Esophagus muscularis mucosa (tissue), 4 donors: Measurements from ENCODE around the gene PLD1.

Experiments
- EP300 ChIP-seq: sonication (generic); formaldehyde crosslinking; IDR thresholded peaks from one replicate; pipeline ENCODE4 v1.6.1; 2017; ENCODE audit warnings: antibody characterized with exemption
- POLR2A ChIP-seq: fragments of 450-650 bp; IDR thresholded peaks from one replicate; pipeline ENCODE4 v1.6.1; 2017; ENCODE audit warnings: antibody characterized with exemption, moderate library complexity, mild to moderate bottlenecking, low read depth
- POLR2AphosphoS5 ChIP-seq, 2 donors: sonication (generic); formaldehyde crosslinking; IDR thresholded peaks; one replicate each; pipeline ENCODE4 v1.6.1; 2017; ENCODE audit warnings: antibody characterized with exemption in 2 of 2
- TF ChIP-seq, protein P1 (sequence below), 3 experiments: fragments of 200-600 bp in 2 of 3; fragments of 450-650 bp in 1 of 3; sonication (generic) in 2 of 3; IDR thresholded peaks; one replicate each; pipeline ENCODE4 v1.5.1; 2017 to 2019; ENCODE audit warnings: antibody characterized with exemption in 3 of 3, mild to moderate bottlenecking in 2 of 3, moderate library complexity in 1 of 3

DNA sequence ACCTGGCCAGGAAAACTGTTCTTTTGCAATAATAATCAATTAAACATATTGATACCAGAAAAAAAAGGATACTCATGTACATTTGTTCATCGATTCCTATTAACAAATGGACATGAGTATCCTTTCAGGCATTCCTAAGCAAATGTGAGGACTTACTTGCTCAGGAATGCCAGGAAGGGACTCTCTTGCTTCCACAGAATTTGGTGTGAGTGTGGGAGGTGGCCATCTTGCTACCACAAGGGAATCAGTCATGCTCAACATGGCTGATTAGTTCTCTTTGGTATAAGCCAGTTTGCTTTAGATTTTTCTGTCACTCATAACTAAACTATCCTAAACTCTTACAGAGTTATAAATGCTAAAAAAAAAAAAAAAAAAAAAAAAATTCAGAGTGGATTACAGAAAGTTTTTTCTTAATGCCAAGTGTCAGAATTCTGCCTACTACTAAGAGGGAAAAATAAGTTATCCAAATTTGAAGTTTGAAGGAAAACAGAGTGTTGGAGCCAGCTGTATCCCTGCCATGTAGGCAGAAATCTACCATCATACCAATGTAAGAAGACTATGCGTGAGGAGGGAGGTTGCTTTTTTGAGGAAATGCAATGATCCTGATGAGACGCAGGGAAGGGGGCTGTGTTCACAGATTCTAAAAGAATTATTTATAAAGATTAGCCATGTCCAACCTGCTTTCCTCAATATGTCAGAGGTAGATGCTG, 98.7 kb downstream of the PLD1 start:
- TF ChIP-seq, protein P1, sequence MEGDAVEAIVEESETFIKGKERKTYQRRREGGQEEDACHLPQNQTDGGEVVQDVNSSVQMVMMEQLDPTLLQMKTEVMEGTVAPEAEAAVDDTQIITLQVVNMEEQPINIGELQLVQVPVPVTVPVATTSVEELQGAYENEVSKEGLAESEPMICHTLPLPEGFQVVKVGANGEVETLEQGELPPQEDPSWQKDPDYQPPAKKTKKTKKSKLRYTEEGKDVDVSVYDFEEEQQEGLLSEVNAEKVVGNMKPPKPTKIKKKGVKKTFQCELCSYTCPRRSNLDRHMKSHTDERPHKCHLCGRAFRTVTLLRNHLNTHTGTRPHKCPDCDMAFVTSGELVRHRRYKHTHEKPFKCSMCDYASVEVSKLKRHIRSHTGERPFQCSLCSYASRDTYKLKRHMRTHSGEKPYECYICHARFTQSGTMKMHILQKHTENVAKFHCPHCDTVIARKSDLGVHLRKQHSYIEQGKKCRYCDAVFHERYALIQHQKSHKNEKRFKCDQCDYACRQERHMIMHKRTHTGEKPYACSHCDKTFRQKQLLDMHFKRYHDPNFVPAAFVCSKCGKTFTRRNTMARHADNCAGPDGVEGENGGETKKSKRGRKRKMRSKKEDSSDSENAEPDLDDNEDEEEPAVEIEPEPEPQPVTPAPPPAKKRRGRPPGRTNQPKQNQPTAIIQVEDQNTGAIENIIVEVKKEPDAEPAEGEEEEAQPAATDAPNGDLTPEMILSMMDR (IDR thresholded peaks at IDR 0.05) = no peak
- TF ChIP-seq POLR2A = no peak
- TF ChIP-seq EP300 = no peak
- TF ChIP-seq POLR2AphosphoS5 (IDR thresholded peaks at IDR 0.05) = no peak
